Embryonic facial prominence (tissue), 1 donor: Measurements from ENCODE around the gene SP1.
"Not testable (repeated sequence)": the region's sequence is repeated elsewhere in the genome, so short reads cannot be mapped to it uniquely, and the experiment has no call there.

Experiments
- DNase-seq: peaks from one replicate; pipeline ENCODE4 v3.0.0-alpha.2; 2016; ENCODE audit errors: extremely low spot score

The SP1 gene

GRCh38 chr12:53380104-53380793 is at the start of gene SP1:
TSS of gene SP1 (plus strand) at chr12:53380176. CDS start at chr12:53380292, 116 bp downstream.
- DNase-seq = peak; percentile 88

- DNase-seq = no peak
Observed at GRCh38 chr12:53330671-53331070, 49.3 kb upstream of the SP1 start.

- DNase-seq = not testable (repeated sequence)
Observed at GRCh38 chr12:53332339-53332738, 47.6 kb upstream of the SP1 start.

DNA sequence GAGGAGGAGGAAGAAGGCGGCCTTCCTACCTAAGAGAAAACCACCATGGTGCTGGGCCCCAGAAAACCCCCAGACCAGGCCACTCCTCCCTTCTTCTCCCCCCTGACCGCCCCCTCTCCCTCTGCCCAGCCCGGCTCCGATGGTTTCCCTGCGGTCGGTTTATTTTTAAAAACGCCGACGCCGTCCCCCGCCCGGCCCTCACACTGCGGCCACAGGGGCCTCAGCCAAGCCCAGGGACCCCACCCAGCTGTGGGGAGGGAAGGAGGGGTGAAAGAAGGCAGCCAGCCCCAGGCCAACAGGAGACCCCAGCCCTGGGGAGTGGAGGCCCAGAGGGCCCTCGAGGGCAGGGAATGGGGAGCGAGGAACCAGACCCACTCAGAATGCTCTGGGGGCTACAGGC is 47.2 kb upstream of the SP1 start:
- no peak for DNase-seq

- no peak for DNase-seq
Observed at GRCh38 chr12:53333289-53333688, 46.7 kb upstream of the SP1 start.

DNA sequence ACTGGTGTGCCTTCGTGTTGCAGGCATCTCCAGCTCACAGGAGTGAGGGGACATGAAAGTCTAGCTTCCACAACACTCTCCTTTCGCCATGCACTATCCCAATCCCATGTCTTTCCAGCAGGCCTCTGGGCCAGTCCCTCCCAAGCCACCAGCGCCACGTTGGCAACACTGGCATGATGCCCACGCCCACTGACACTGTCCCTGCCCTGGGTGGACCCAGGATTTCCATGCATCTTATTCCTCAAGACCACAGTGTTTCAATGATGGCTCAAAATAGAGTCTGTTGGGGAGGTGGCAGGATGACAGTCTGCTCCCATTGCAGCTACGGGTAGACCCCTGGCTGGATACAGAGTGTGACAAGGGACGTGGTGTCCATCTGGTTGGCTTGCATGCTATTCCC is 46.1 kb upstream of the SP1 start:
- no peak for DNase-seq

DNA sequence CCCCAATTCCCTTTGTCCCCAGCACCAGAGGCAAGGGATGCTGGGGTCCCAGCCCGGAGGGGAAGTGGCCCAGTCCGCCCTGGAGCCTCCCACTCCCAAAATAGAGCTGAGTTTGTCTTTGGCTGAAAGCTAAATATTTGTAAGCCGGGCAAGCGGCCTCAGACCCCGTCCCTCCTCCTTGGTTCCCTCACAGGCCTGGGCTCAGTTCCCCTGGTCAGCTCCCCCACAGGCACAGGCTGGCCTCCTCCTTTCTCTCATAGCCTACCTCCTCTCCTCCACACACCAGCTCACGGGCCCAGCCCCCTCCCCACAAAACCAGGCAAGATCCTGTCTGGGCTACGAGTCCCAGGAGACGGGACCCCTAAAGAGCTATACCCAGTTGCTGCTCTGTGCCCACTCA is 45.2 kb upstream of the SP1 start:
- DNase-seq = no peak

DNA sequence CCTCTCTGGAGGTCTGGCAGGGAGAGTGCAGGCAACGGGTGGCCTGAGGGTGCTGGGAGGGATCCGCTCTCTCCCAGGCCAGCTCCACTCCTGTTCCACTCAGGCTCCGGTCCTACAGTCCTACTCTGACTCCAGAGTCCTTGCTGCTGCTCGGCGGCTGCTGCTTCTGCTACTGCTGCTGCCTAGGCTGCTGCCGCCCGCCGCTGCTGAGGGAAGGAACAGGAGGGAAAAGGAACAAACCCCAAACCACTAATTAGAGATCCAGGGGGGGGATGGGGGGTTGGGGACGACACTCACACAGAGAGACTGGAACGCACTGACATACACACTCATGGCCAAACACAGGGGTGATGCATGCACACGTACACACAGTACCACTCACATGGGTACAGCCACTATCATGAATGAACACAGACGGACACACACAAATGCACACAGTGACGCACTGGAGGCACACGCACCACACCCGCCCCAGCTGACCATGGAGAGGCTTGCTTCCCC is 43.7 kb upstream of the SP1 start, which contains the start of gene SP7:
SP7 (minus strand) TSS at position 174 of the 501 bp plus-strand sequence. CDS start 708 bp downstream, outside the sequence.
- DNase-seq = no peak

GRCh38 chr12:53338017-53338416 is 42.0 kb upstream of the SP1 start:
- DNase-seq = no peak

GRCh38 chr12:53338916-53339315 is 41.1 kb upstream of the SP1 start:
- no peak for DNase-seq

- DNase-seq = no peak
Observed at GRCh38 chr12:53340398-53340797, 39.6 kb upstream of the SP1 start.

DNA sequence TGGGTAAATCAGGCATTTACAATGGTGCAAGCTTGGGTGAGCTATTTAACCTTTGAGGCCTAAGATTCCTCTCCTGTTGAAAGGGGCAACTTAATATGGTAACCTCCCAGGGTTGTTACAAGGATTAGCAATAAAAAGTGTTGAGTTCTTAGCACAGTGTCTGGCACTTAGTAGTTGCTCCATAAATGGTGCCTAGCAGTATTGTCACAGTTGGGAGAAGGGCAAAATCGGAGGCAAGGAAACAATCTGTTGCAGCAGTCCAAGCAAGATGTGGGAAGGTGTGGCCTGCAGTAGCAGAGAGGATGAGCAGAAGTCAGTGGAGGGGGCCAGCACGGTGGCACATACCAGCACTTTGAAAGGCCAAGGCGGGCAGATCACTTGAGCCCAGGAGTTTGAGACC is 36.5 kb upstream of the SP1 start:
- DNase-seq = no peak

GRCh38 chr12:53343969-53344368 is 36.0 kb upstream of the SP1 start:
- no peak for DNase-seq

- no peak for DNase-seq
Observed at GRCh38 chr12:53344487-53344823, 35.5 kb upstream of the SP1 start.

- DNase-seq = peak; percentile 73
Observed at GRCh38 chr12:53344824-53345485, 35.0 kb upstream of the SP1 start.

- DNase-seq = no peak
Observed at GRCh38 chr12:53345486-53346188, 34.3 kb upstream of the SP1 start.

DNA sequence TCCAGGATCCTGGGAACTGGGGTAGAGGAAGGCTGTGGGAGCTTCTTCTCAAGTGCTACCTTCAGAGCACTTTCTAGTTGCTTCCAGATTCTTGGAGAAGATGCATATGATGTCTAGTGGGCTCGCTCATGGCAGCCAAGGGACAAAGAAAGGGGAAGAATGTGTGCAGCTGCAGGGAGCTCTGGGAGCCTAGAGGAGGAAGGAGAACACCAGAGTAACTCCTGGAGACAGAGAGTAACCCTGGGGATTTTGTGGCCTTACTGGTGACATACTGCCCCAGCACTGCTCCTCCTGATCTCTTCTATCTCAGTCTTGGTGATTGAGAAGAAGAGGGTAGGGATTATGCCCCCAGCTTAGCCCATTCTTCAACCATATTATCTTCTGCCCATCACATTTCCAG is 33.5 kb upstream of the SP1 start:
- DNase-seq = no peak

DNA sequence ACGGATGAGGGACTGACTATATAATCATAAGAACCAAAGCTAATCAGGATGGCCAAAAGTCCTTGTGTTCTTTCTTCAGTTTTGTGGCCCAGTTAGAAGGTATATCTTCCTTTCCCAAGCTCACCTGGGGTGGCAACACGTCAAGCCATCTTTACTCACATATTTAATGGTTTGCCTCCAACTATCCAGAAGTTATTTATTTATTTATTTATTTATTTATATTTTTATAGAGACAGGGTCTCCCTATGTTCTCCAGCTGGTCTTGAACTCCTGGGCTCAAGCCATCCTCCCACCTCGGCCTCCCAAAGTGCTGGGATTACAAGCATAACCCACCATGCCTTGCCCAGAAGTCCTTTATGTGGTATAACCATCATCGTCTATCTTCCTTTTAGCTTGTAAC is 32.1 kb upstream of the SP1 start:
- DNase-seq = no peak

DNA sequence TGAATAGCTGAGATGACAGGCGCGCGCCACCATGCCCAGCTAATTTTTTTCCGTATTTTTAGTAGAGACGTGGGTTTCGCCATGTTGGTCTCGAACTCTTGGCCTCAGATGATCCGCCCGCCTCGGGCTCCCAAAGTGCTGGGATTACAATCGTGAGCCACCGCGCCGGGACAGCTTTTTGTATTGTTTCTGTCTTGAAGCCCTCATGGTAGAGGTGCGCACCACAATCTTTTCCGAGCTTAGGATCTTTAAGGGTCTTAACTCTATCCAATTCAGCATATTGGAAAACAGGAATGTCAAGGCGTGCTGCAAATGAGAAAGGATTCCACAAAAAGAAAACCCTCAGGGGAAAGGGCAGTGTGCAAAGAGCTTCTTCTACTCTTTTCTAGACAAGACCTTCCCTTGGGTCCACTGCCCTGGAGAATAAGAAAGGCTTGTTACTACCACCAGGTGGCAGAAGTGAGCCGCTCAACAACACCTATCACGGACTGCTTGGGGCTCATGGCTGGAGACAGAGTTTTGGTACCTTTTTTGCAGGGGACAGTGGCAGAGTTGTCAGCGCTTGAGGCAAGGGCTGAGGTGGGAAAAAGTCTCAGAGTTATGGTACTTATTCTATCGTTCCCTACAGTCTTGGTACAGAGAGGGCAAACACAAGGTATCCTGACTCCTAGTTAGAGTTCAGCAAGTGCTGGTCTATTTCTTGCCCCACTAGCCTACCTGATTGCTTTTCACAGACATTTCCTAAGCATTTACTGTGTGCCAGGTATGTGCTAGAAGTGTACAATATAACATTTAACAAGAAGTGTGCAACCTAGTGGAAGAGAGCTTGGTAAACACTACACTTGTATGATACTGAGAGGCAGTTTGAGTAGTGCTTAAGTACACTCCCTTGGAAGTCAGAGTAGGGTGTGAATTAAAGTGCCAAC is 27.4 kb upstream of the SP1 start:
- DNase-seq = peak; percentile 59

DNA sequence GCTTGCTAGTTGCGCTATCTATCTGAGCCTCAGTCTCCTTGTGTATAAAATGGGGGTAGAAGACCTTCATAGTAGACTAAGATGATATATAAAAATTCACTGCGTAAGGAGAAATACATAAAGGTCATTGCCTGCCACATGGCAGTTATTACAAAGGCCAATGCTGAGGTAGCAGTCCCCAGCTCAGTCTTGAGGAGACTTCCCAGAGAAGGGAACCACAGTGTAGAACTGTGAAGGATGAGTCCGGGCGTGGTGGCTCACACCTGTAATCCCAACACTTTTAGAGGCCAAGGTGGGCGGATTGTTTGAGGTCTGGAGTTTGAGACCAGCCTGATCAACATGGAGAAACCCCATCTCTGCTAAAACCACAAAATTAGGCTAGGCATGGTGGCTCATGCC is 26.7 kb upstream of the SP1 start:
- DNase-seq = no peak

DNA sequence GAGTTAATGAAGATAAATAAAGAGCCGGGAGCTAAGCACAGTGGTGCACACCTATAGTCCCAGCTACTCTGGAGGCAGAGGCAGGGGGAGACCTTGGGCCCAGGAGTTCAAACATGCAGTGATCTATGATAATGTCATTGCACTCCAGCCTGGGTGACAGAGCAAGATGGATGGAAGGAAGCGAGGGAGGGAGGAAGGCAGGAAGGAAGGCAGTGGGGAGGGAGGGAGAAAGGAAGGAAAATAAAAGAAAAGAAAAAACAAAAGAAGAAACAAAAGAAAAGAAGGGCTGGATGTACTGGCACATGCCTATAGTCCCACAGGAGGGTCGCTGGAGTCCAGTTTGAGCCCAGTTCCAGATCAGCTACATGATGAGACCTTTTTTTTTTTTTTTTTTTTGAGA is 24.9 kb upstream of the SP1 start:
- DNase-seq = no peak
